ENCODE data around the gene FST.

The FST gene

GRCh38 chr5:53507013-53507412, 26.6 kb downstream of the FST start:
- Histone ChIP-seq H3K4me3 (ENCODE audit: low read length) (no peak overlapping the region), H3K27ac (ENCODE audit: low read length) (no peak overlapping the region), H3K79me2 (ENCODE audit: low read length) (no peaks in the 10 kb centered on the region), H3K9ac (ENCODE audit: low read length) (no peak overlapping the region), H4K20me1 (ENCODE audit: insufficient read depth, low read length) (no peaks in the 10 kb centered on the region), H3K4me2 (ENCODE audit: low read length) (no peak overlapping the region), H3K36me3 (replicated peaks; ENCODE audit: low read depth, low read length) (no peaks in the 10 kb centered on the region), H3K9me3 (ENCODE audit: insufficient read depth, low read length) (no peaks in the 10 kb centered on the region), H3K4me1 (ENCODE audit: low read length) (peaks cover 5% of the 10 kb centered on the region; the same call in 1 of the 2 replicates), H3K27me3 (ENCODE audit: low read depth, low read length) (peaks cover 3% of the 10 kb centered on the region; the same call in 1 of the 2 replicates), H2AFZ (ENCODE audit: low read depth, low read length) (no peak overlapping the region)
- TF ChIP-seq, protein P1, sequence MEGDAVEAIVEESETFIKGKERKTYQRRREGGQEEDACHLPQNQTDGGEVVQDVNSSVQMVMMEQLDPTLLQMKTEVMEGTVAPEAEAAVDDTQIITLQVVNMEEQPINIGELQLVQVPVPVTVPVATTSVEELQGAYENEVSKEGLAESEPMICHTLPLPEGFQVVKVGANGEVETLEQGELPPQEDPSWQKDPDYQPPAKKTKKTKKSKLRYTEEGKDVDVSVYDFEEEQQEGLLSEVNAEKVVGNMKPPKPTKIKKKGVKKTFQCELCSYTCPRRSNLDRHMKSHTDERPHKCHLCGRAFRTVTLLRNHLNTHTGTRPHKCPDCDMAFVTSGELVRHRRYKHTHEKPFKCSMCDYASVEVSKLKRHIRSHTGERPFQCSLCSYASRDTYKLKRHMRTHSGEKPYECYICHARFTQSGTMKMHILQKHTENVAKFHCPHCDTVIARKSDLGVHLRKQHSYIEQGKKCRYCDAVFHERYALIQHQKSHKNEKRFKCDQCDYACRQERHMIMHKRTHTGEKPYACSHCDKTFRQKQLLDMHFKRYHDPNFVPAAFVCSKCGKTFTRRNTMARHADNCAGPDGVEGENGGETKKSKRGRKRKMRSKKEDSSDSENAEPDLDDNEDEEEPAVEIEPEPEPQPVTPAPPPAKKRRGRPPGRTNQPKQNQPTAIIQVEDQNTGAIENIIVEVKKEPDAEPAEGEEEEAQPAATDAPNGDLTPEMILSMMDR (IDR thresholded peaks at IDR 0.05; ENCODE audit: low read depth, low read length) = no peak
- TF ChIP-seq EZH2phosphoT487 (IDR thresholded peaks at IDR 0.05; ENCODE audit: low read depth) = no peak

DNA sequence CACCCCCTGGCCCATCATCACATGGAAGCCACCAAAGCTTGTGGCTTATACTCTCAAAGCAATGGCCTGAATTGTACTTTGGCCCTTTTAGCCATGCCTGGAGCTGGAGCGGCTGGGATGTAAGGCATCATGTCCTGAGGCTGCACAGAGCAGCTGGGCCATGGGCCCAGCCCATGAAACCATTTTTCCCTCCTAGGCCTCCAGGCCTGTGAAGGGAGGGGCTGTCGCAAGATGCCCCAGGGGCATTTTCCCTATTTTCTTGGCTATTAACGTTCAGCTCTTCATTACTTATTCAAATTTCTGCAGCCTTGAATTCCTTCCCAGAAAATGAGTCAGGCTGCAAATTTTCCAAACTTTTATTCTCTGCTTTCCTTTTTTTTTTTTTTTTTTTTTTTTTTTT, 27.7 kb downstream of the FST start:
- TF ChIP-seq, protein P1 (IDR thresholded peaks at IDR 0.05; ENCODE audit: low read depth, low read length) = no peak
- no peak for TF ChIP-seq EZH2phosphoT487 (IDR thresholded peaks at IDR 0.05; ENCODE audit: low read depth)
- H3K9me3 ChIP-seq (ENCODE audit: insufficient read depth, low read length) = no peaks in the 10 kb centered on the region
- H4K20me1 ChIP-seq (ENCODE audit: insufficient read depth, low read length) = no peaks in the 10 kb centered on the region
- H3K4me1 ChIP-seq (ENCODE audit: low read length) = peaks cover 5% of the 10 kb centered on the region; the same call in 1 of the 2 replicates
- H3K4me3 ChIP-seq (ENCODE audit: low read length) = no peak overlapping the region
- H3K36me3 ChIP-seq (replicated peaks; ENCODE audit: low read depth, low read length) = no peaks in the 10 kb centered on the region
- no peaks in the 10 kb centered on the region for H3K79me2 ChIP-seq (ENCODE audit: low read length)
- H3K27me3 ChIP-seq (ENCODE audit: low read depth, low read length) = no peaks in the 10 kb centered on the region
- H2AFZ ChIP-seq (ENCODE audit: low read depth, low read length) = no peak overlapping the region
- no peak overlapping the region for H3K27ac ChIP-seq (ENCODE audit: low read length)
- H3K4me2 ChIP-seq (ENCODE audit: low read length) = no peak overlapping the region
- no peak overlapping the region for H3K9ac ChIP-seq (ENCODE audit: low read length)

- H3K79me2 ChIP-seq (ENCODE audit: low read length) = no peaks in the 10 kb centered on the region
- no peaks in the 10 kb centered on the region for H3K36me3 ChIP-seq (replicated peaks; ENCODE audit: low read depth, low read length)
- no peak overlapping the region for H3K4me2 ChIP-seq (ENCODE audit: low read length)
- no peak overlapping the region for H3K9ac ChIP-seq (ENCODE audit: low read length)
- H4K20me1 ChIP-seq (ENCODE audit: insufficient read depth, low read length) = no peaks in the 10 kb centered on the region
- no peaks in the 10 kb centered on the region for H3K9me3 ChIP-seq (ENCODE audit: insufficient read depth, low read length)
- H3K27ac ChIP-seq (ENCODE audit: low read length) = no peak overlapping the region
- H2AFZ ChIP-seq (ENCODE audit: low read depth, low read length) = no peak overlapping the region
- no peak overlapping the region for H3K4me3 ChIP-seq (ENCODE audit: low read length)
- no peak for TF ChIP-seq EZH2phosphoT487 (IDR thresholded peaks at IDR 0.05; ENCODE audit: low read depth)
- TF ChIP-seq, protein P1 (IDR thresholded peaks at IDR 0.05; ENCODE audit: low read depth, low read length) = no peak
- no peaks in the 10 kb centered on the region for H3K4me1 ChIP-seq (ENCODE audit: low read length)
- H3K27me3 ChIP-seq (ENCODE audit: low read depth, low read length) = no peaks in the 10 kb centered on the region
These were observed 32.1 kb downstream of the FST start for GRCh38 chr5:53512539-53512938.

DNA sequence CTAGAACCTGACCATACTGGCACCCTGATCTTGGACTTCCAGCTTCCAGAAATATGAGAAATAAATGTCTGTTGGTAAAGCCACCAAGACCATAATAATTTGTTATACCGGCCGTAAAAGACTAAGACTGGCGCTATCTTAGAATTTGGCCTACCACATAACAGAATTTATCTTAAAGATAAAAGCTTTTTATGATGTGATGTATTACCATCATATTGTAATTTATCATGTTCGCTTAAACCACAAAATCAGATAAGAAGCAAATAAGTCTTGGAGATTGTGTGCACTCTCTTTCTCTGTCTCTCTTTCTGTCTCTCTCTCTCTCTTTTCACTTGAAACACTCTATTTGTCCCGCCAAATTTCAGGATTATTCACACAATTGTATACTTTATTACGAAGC, 35.6 kb downstream of the FST start:
- TF ChIP-seq EZH2phosphoT487 (IDR thresholded peaks at IDR 0.05; ENCODE audit: low read depth) = no peak
- TF ChIP-seq, protein P1 (IDR thresholded peaks at IDR 0.05; ENCODE audit: low read depth, low read length) = no peak
- Histone ChIP-seq H2AFZ (ENCODE audit: low read depth, low read length) (no peak overlapping the region), H4K20me1 (ENCODE audit: insufficient read depth, low read length) (no peaks in the 10 kb centered on the region), H3K36me3 (replicated peaks; ENCODE audit: low read depth, low read length) (no peaks in the 10 kb centered on the region), H3K27ac (ENCODE audit: low read length) (no peak overlapping the region), H3K4me2 (ENCODE audit: low read length) (no peak overlapping the region), H3K4me3 (ENCODE audit: low read length) (no peak overlapping the region), H3K27me3 (ENCODE audit: low read depth, low read length) (no peaks in the 10 kb centered on the region), H3K4me1 (ENCODE audit: low read length) (no peaks in the 10 kb centered on the region), H3K9ac (ENCODE audit: low read length) (no peak overlapping the region), H3K79me2 (ENCODE audit: low read length) (no peaks in the 10 kb centered on the region), H3K9me3 (ENCODE audit: insufficient read depth, low read length) (no peaks in the 10 kb centered on the region)

Measured in OCI-LY3 (cell line).